Uterus (tissue), 2 donors: ENCODE measurements around the gene SCAMP5.

Experiments used
- CTCF ChIP-seq, 4 experiments: fragments of 200-600 bp in 2 of 4; fragments of 450-650 bp in 2 of 4; sonication (generic) in 2 of 4; IDR thresholded peaks; one replicate each; pipeline ENCODE4 v1.5.1; 2016 to 2019; ENCODE audit warnings: antibody characterized with exemption in 4 of 4, mild to moderate bottlenecking in 2 of 4, moderate library complexity in 1 of 4
- POLR2A ChIP-seq, 2 donors: fragments of 450-650 bp; IDR thresholded peaks; one replicate each; pipeline ENCODE4 v1.6.1; 2016; ENCODE audit warnings: antibody characterized with exemption in 2 of 2, mild to moderate bottlenecking in 1 of 2, moderate library complexity in 1 of 2

DNA sequence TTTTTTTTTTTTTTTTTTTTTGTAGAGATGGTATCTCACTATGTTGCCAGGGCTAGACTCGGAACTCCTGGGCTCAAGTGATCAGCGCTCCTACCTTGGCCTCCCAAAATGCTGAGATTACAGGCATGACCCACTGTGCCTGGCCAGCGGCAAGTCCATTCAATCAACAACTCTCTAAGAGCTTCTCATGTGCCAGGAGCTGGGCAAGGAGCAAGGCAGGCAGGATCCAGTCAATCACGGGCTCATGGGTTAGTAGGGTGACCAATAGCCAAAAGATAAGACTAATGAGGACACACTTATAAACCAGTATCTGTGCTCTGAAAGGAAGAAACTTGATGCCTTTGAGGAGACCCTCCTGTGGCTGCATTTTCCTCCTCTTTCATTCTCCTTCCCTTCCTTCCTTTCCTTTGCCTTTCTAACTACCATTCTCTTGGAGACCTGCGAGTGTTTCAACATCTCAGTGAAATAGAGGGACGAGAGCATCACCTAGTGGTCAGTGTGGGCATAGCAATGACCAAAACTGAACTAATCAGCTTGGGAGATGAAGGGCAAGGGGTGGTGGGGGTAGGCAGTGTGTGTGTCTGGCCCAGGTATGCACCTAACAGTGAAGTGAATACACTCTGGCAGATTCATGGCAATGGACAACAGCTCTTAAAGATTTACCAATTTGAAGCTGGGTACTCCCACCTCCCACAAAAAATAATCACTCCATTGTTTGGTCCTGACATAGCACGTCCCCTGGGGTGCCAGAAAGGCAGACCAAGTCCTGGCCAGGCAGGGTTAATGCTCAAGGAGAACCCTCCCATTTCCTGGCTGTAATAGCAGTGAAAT lies 45.1 kb upstream of the SCAMP5 start:
- peak; percentile 94 to 99 (median 98) for TF ChIP-seq CTCF (IDR thresholded peaks at IDR 0.05)
- TF ChIP-seq POLR2A (IDR thresholded peaks at IDR 0.05), result no peak
